ENCODE measurements around the gene PALMD. TPM values are rescaled to one million over a fixed set of nuclear protein-coding genes. Genes with fewer than 3 reads are reported as not detected.
A peak's percentile ranks its signal among the peaks of the same experiment; 100 is the strongest.

Gene PALMD
- total RNA-seq, 4 donors from 2014 or later = 60.7 to 254 (median 79.1) TPM

GRCh38 chr1:99619583-99619982, 26.3 kb upstream of the PALMD start:
- intact Hi-C loops (cut with DNase I; ENCODE audit: low total_unique reads) (no loop called here), in situ Hi-C loops (cut with MboI; ENCODE audit: low sequenced_read_pairs in 4 of 4) (no loop called here)
- Histone ChIP-seq H3K27ac (no peak overlapping the region), H3K4me3 (no peak overlapping the region), H3K27me3 (no peaks in the 10 kb centered on the region), H3K9me3 (no peaks in the 10 kb centered on the region), H3K36me3 (no peaks in the 10 kb centered on the region), H3K4me1 (no peaks in the 10 kb centered on the region)
- ATAC-seq (no peak), DNase-seq (no peak)
- no peak for TF ChIP-seq CTCF (IDR thresholded peaks at IDR 0.05 in 4 of 5, conservative IDR thresholded peaks at IDR 0.05 in 1 of 5)
- no peak for TF ChIP-seq POLR2A (IDR thresholded peaks at IDR 0.05)

- H3K36me3 ChIP-seq = no peaks in the 10 kb centered on the region
- H3K4me1 ChIP-seq = no peaks in the 10 kb centered on the region
- DNase-seq (peak; percentile 14 to 35), ATAC-seq (peak; percentile 90 to 97)
- TF ChIP-seq CTCF (IDR thresholded peaks at IDR 0.05 in 4 of 5, conservative IDR thresholded peaks at IDR 0.05 in 1 of 5) = no peak
- no peaks in the 10 kb centered on the region for H3K27me3 ChIP-seq
- in situ Hi-C loops (cut with MboI; ENCODE audit: low sequenced_read_pairs in 4 of 4) = no loop called here
- intact Hi-C loops (cut with DNase I; ENCODE audit: low total_unique reads) = no loop called here
- no peaks in the 10 kb centered on the region for H3K9me3 ChIP-seq
- H3K4me3 ChIP-seq = no peak overlapping the region
- H3K27ac ChIP-seq = peak overlapping the region in 3 of 4 donors; percentile 47 to 64 (median 48)
These were observed 24.5 kb upstream of the PALMD start for GRCh38 chr1:99621340-99621901.

- ATAC-seq (no peak), DNase-seq (no peak)
- Histone ChIP-seq H3K4me1 (no peaks in the 10 kb centered on the region), H3K27ac (no peak overlapping the region), H3K27me3 (no peaks in the 10 kb centered on the region), H3K36me3 (no peaks in the 10 kb centered on the region), H3K4me3 (no peak overlapping the region), H3K9me3 (no peaks in the 10 kb centered on the region)
- in situ Hi-C loops (cut with MboI; ENCODE audit: low sequenced_read_pairs in 4 of 4) = no loop called here
- no peak for TF ChIP-seq CTCF (IDR thresholded peaks at IDR 0.05 in 4 of 5, conservative IDR thresholded peaks at IDR 0.05 in 1 of 5)
- TF ChIP-seq POLR2A (IDR thresholded peaks at IDR 0.05) = no peak
- intact Hi-C loops (cut with DNase I; ENCODE audit: low total_unique reads) = no loop called here
These were observed 23.1 kb upstream of the PALMD start for GRCh38 chr1:99622702-99623347.

GRCh38 chr1:99623554-99623953, 22.4 kb upstream of the PALMD start:
- Histone ChIP-seq H3K27me3 (no peaks in the 10 kb centered on the region), H3K4me1 (no peaks in the 10 kb centered on the region), H3K27ac (no peak overlapping the region), H3K9me3 (no peaks in the 10 kb centered on the region), H3K36me3 (no peaks in the 10 kb centered on the region), H3K4me3 (no peak overlapping the region)
- DNase-seq (no peak), ATAC-seq (no peak)
- intact Hi-C loops (cut with DNase I; ENCODE audit: low total_unique reads) (no loop called here), in situ Hi-C loops (cut with MboI; ENCODE audit: low sequenced_read_pairs in 4 of 4) (no loop called here)
- TF ChIP-seq POLR2A (IDR thresholded peaks at IDR 0.05) = no peak
- no peak for TF ChIP-seq CTCF (IDR thresholded peaks at IDR 0.05 in 4 of 5, conservative IDR thresholded peaks at IDR 0.05 in 1 of 5)
